ENCODE results near the gene MLNR. TPM values are rescaled to one million over a fixed set of nuclear protein-coding genes. Genes with fewer than 3 reads are reported as not detected.

Gene MLNR
- total and polyA plus RNA-seq, 12 donors, result not detected

GRCh38 chr13:49185264-49185663, 34.9 kb upstream of the MLNR start:
- Histone ChIP-seq H3K27ac (no peak overlapping the region), H3K27me3 (no peaks in the 10 kb centered on the region), H3K4me3 (no peak overlapping the region), H3K36me3 (peaks cover 0 to 98% (median 45%) of the 10 kb centered on the region in 9 donors), H3K9me3 (no peaks in the 10 kb centered on the region), H3K4me1 (peaks cover 0 to 26% (median 0%) of the 10 kb centered on the region in 9 donors)
- TF ChIP-seq CTCF (IDR thresholded peaks at IDR 0.05), result no peak
- intact Hi-C loops (cut with DNase I), result no loop called here
- ATAC-seq (no peak), DNase-seq (no peak)
- WGBS, 2 donors, result 70 to 74% methylated on average over 1 of the region's 1 CpG

- peaks cover 0 to 100% (median 68%) of the 10 kb centered on the region in 9 donors for H3K36me3 ChIP-seq
- TF ChIP-seq CTCF (IDR thresholded peaks at IDR 0.05), result no peak
Observed at GRCh38 chr13:49190901-49191300, 29.2 kb upstream of the MLNR start.

GRCh38 chr13:49206641-49207040, 13.5 kb upstream of the MLNR start:
- peaks cover 0 to 93% (median 46%) of the 10 kb centered on the region in 9 donors for H3K36me3 ChIP-seq
- TF ChIP-seq CTCF (IDR thresholded peaks at IDR 0.05), result no peak

More at GRCh38 chr13:49190901-49191300, 29.2 kb upstream of the MLNR start:
- H3K9me3 ChIP-seq, result no peaks in the 10 kb centered on the region
- WGBS, 2 donors, result 93 to 95% methylated on average over 2 of the region's 2 CpGs
- H3K27ac ChIP-seq, result no peak overlapping the region
- H3K4me1 ChIP-seq, result no peaks in the 10 kb centered on the region
- intact Hi-C loops (cut with DNase I), result no loop called here
- DNase-seq (no peak), ATAC-seq (no peak)
- no peak overlapping the region for H3K4me3 ChIP-seq
- no peaks in the 10 kb centered on the region for H3K27me3 ChIP-seq

GRCh38 chr13:49208619-49209018, 11.5 kb upstream of the MLNR start:
- H3K36me3 ChIP-seq, result peaks cover 0 to 76% (median 31%) of the 10 kb centered on the region in 9 donors
- no peaks in the 10 kb centered on the region for H3K27me3 ChIP-seq
- peaks cover 0 to 4% (median 0%) of the 10 kb centered on the region in 9 donors for H3K4me1 ChIP-seq
- ATAC-seq (no peak), DNase-seq (no peak)
- TF ChIP-seq CTCF (IDR thresholded peaks at IDR 0.05), result no peak
- no peak overlapping the region for H3K27ac ChIP-seq
- H3K9me3 ChIP-seq, result no peaks in the 10 kb centered on the region
- H3K4me3 ChIP-seq, result no peak overlapping the region
- intact Hi-C loops (cut with DNase I), result no loop called here
- WGBS, 2 donors, result 96 to 98% methylated on average over 4 of the region's 4 CpGs

More at GRCh38 chr13:49206641-49207040, 13.5 kb upstream of the MLNR start:
- peaks cover 0 to 4% (median 0%) of the 10 kb centered on the region in 9 donors for H3K4me1 ChIP-seq
- ATAC-seq (no peak), DNase-seq (no peak)
- no peaks in the 10 kb centered on the region for H3K9me3 ChIP-seq
- 92 to 94% methylated on average over 3 of the region's 3 CpGs for WGBS, 2 donors
- H3K4me3 ChIP-seq, result no peak overlapping the region
- intact Hi-C loops (cut with DNase I), result no loop called here
- no peaks in the 10 kb centered on the region for H3K27me3 ChIP-seq
- H3K27ac ChIP-seq, result no peak overlapping the region
